Type B pancreatic cell (in vitro differentiated cells): ENCODE results near the gene HOXC10. TPM values are rescaled to one million over a fixed set of nuclear protein-coding genes. Genes with fewer than 3 reads are reported as not detected.

Experiments
- DNase-seq: peaks from one replicate; pipeline ENCODE4 v3.0.0; 2021; ENCODE audit warnings: mixed read lengths; ENCODE audit not compliant: unreplicated experiment; ENCODE audit errors: extremely low spot score
- H3K27ac Mint-ChIP-seq: 2 replicates; pipeline ENCODE4 v1.8.0; 2021; ENCODE audit warnings: mild to moderate bottlenecking, mixed read lengths
- H3K27me3 Mint-ChIP-seq: 2 replicates; pipeline ENCODE4 v1.8.0; 2021; ENCODE audit warnings: mixed read lengths
- H3K36me3 Mint-ChIP-seq: 2 replicates; pipeline ENCODE4 v1.8.0; 2021; ENCODE audit warnings: mixed read lengths
- H3K4me1 Mint-ChIP-seq: one replicate; pipeline ENCODE4 v1.8.0; 2021; ENCODE audit warnings: mixed read lengths; ENCODE audit not compliant: unreplicated experiment
- H3K4me3 Mint-ChIP-seq: 2 replicates; pipeline ENCODE4 v1.8.0; 2021; ENCODE audit warnings: mild to moderate bottlenecking, mixed read lengths
- H3K9me3 Mint-ChIP-seq: 2 replicates; pipeline ENCODE4 v1.8.0; 2021; ENCODE audit warnings: mixed read lengths
- CTCF ChIP-seq: fragments of 200-600 bp; sonication (generic); conservative IDR thresholded peaks from 2 replicates; pipeline ENCODE4 v1.5.0; 2021; ENCODE audit warnings: antibody characterized with exemption, mild to moderate bottlenecking
- total RNA-seq: library from RNA; stranded (reverse); gene quantifications from 2 replicates; pipeline ENCODE4 v1.2.1, GENCODE V29; 2021; ENCODE audit warnings: low replicate concordance

Gene HOXC10
- total RNA-seq, 1 donor from 2014 or later: not detected

- TF ChIP-seq CTCF: no peak
- H3K4me1 Mint-ChIP-seq: peaks cover 12% of the 10 kb centered on the region
- H3K27me3 Mint-ChIP-seq: peaks cover 98% of the 10 kb centered on the region
- H3K9me3 Mint-ChIP-seq: no peaks in the 10 kb centered on the region
- no peak overlapping the region for H3K27ac Mint-ChIP-seq
- DNase-seq: no peak
- H3K4me3 Mint-ChIP-seq: no peak overlapping the region
- H3K36me3 Mint-ChIP-seq: no peaks in the 10 kb centered on the region
Observed at GRCh38 chr12:53969588-53970259, 15.2 kb upstream of the HOXC10 start.

- H3K27me3 Mint-ChIP-seq: peaks cover 96% of the 10 kb centered on the region
- H3K4me1 Mint-ChIP-seq: peaks cover 11% of the 10 kb centered on the region
- H3K27ac Mint-ChIP-seq: no peak overlapping the region
- H3K36me3 Mint-ChIP-seq: no peaks in the 10 kb centered on the region
- DNase-seq: no peak
- no peaks in the 10 kb centered on the region for H3K9me3 Mint-ChIP-seq
- no peak overlapping the region for H3K4me3 Mint-ChIP-seq
- no peak for TF ChIP-seq CTCF
Observed at GRCh38 chr12:53970451-53970850, 14.5 kb upstream of the HOXC10 start.

GRCh38 chr12:53971129-53971528, 13.8 kb upstream of the HOXC10 start:
- Mint-ChIP-seq H3K36me3 (no peaks in the 10 kb centered on the region), H3K27me3 (peaks cover 96% of the 10 kb centered on the region), H3K9me3 (no peaks in the 10 kb centered on the region), H3K4me3 (no peak overlapping the region), H3K4me1 (peaks cover 9% of the 10 kb centered on the region), H3K27ac (no peak overlapping the region)
- no peak for DNase-seq
- no peak for TF ChIP-seq CTCF

- H3K27me3 Mint-ChIP-seq: peaks cover 96% of the 10 kb centered on the region
- no peak overlapping the region for H3K27ac Mint-ChIP-seq
- DNase-seq: no peak
- H3K4me1 Mint-ChIP-seq: peaks cover 3% of the 10 kb centered on the region
- no peaks in the 10 kb centered on the region for H3K36me3 Mint-ChIP-seq
- no peaks in the 10 kb centered on the region for H3K9me3 Mint-ChIP-seq
- no peak for TF ChIP-seq CTCF
- no peak overlapping the region for H3K4me3 Mint-ChIP-seq
Observed at GRCh38 chr12:53971686-53972085, 13.3 kb upstream of the HOXC10 start.

GRCh38 chr12:53972152-53972702, 12.7 kb upstream of the HOXC10 start:
- TF ChIP-seq CTCF: no peak

More at GRCh38 chr12:53972152-53972702, 12.7 kb upstream of the HOXC10 start:
- Mint-ChIP-seq H3K4me3 (peak overlapping the region; percentile 27), H3K27me3 (peaks cover 96% of the 10 kb centered on the region), H3K36me3 (no peaks in the 10 kb centered on the region), H3K4me1 (peaks cover 3% of the 10 kb centered on the region), H3K27ac (no peak overlapping the region), H3K9me3 (no peaks in the 10 kb centered on the region)
- DNase-seq: no peak
